Activated CD4-positive, CD25-positive, alpha-beta regulatory T cell (primary cell): ENCODE data around the gene RXRA.

ENCODE experiments used
- DNase-seq, 4 experiments: peaks; one replicate each; lab custom pipeline; 2025; lab: John Stamatoyannopoulos, UW

Gene RXRA

GRCh38 chr9:134383148-134383547, 56.9 kb downstream of the RXRA start:
- DNase-seq: no peak

GRCh38 chr9:134384811-134385479, 58.7 kb downstream of the RXRA start:
- no peak for DNase-seq

GRCh38 chr9:134385915-134386314, 59.7 kb downstream of the RXRA start:
- DNase-seq: no peak

- no peak for DNase-seq
Observed at GRCh38 chr9:134386951-134387831, 60.9 kb downstream of the RXRA start.

- DNase-seq: no peak
Observed at GRCh38 chr9:134388289-134388808, 62.1 kb downstream of the RXRA start.

GRCh38 chr9:134388976-134389375, 62.7 kb downstream of the RXRA start:
- no peak for DNase-seq

- no peak for DNase-seq
Observed at GRCh38 chr9:134389642-134390041, 63.4 kb downstream of the RXRA start.

GRCh38 chr9:134390537-134390936, 64.3 kb downstream of the RXRA start:
- peak; percentile 43 to 70 (median 53) for DNase-seq

GRCh38 chr9:134390947-134391318, 64.7 kb downstream of the RXRA start:
- DNase-seq: no peak

- DNase-seq: peak; percentile 41 to 65 (median 51)
Observed at GRCh38 chr9:134391319-134392231, 65.3 kb downstream of the RXRA start.

- DNase-seq: no peak
Observed at GRCh38 chr9:134392900-134393299, 66.6 kb downstream of the RXRA start.

GRCh38 chr9:134393582-134394280, 67.5 kb downstream of the RXRA start:
- DNase-seq: no peak

GRCh38 chr9:134395002-134395517, 68.8 kb downstream of the RXRA start:
- no peak for DNase-seq

GRCh38 chr9:134395737-134396257, 69.5 kb downstream of the RXRA start:
- DNase-seq: no peak

GRCh38 chr9:134396258-134396742, 70.0 kb downstream of the RXRA start:
- peak in 1 of 4 experiments; percentile 23 for DNase-seq

GRCh38 chr9:134396825-134397224, 70.6 kb downstream of the RXRA start:
- peak in 3 of 4 experiments; percentile 15 to 33 (median 33) for DNase-seq

GRCh38 chr9:134398756-134399155, 72.5 kb downstream of the RXRA start:
- no peak for DNase-seq

- no peak for DNase-seq
Observed at GRCh38 chr9:134399435-134400056, 73.3 kb downstream of the RXRA start.

GRCh38 chr9:134400283-134400682, 74.0 kb downstream of the RXRA start:
- DNase-seq: no peak

GRCh38 chr9:134401391-134401790, 75.1 kb downstream of the RXRA start:
- DNase-seq: no peak
